SKM-1 treated with dmso at 0.1 percent for 144 hours (cell line): ENCODE results near the gene USP17L28.
"Not testable (repeated sequence)": the region's sequence is repeated elsewhere in the genome, so short reads cannot be mapped to it uniquely, and the experiment has no call there.

Source experiments
- DNase-seq: peaks from one replicate; lab custom pipeline; 2025; ENCODE audit not compliant: unreplicated experiment; lab: John Stamatoyannopoulos, UW

Gene USP17L28, protein sequence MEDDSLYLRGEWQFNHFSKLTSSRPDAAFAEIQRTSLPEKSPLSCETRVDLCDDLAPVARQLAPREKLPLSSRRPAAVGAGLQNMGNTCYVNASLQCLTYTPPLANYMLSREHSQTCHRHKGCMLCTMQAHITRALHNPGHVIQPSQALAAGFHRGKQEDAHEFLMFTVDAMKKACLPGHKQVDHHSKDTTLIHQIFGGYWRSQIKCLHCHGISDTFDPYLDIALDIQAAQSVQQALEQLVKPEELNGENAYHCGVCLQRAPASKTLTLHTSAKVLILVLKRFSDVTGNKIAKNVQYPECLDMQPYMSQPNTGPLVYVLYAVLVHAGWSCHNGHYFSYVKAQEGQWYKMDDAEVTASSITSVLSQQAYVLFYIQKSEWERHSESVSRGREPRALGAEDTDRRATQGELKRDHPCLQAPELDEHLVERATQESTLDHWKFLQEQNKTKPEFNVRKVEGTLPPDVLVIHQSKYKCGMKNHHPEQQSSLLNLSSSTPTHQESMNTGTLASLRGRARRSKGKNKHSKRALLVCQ

DNA sequence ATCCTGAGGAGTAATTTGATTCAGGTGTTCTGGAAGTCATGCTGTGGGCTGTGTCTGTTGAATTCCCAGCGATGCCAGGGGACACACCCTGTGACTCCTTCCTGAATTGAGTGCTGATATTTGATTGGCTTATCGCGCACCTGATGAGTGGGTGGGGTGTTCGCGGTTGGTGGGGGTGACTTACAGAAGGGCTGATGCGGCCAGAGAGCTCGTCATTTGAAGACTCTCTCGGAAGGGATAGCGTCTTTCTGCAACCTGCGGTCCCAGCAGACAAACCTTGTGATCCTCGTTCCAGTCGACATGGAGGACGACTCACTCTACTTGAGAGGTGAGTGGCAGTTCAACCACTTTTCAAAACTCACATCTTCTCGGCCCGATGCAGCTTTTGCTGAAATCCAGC, at the start of gene USP17L28:
USP17L28 (plus strand) TSS at position 301 of the 400 bp plus-strand sequence; CDS start at position 301, 0 bp downstream.
- not testable (repeated sequence) for DNase-seq

DNA sequence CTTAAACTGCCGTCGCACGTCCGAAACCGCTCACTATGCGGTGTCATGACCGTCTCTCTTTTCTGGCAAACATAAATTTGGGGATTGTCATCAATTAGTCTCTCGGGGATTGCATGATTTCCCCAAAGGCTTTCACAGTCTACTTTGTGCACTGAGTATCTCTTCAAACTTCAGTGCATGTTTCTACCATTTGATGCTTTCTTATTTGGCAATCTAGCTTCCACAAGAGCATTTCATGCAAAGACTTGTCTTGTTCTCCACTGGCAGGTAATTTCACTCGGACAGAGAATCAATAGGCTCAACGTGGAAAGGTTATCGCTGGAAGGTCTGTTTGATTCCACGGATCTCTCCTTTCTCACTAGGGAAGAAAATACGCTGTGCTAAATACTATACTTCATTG, 24.5 kb upstream of the USP17L28 start:
- DNase-seq, result not testable (repeated sequence)

DNA sequence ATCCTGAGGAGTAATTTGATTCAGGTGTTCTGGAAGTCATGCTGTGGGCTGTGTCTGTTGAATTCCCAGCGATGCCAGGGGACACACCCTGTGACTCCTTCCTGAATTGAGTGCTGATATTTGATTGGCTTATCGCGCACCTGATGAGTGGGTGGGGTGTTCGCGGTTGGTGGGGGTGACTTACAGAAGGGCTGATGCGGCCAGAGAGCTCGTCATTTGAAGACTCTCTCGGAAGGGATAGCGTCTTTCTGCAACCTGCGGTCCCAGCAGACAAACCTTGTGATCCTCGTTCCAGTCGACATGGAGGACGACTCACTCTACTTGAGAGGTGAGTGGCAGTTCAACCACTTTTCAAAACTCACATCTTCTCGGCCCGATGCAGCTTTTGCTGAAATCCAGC, 23.8 kb upstream of the USP17L28 start, which contains the start of gene USP17L24:
USP17L24 (plus strand) TSS at position 301 of the 400 bp plus-strand sequence; CDS start at position 301, 0 bp downstream.
- not testable (repeated sequence) for DNase-seq

DNA sequence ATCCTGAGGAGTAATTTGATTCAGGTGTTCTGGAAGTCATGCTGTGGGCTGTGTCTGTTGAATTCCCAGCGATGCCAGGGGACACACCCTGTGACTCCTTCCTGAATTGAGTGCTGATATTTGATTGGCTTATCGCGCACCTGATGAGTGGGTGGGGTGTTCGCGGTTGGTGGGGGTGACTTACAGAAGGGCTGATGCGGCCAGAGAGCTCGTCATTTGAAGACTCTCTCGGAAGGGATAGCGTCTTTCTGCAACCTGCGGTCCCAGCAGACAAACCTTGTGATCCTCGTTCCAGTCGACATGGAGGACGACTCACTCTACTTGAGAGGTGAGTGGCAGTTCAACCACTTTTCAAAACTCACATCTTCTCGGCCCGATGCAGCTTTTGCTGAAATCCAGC, 19.1 kb upstream of the USP17L28 start, which contains the start of gene USP17L25:
USP17L25 (plus strand) TSS at position 301 of the 400 bp plus-strand sequence; CDS start at position 301, 0 bp downstream.
- not testable (repeated sequence) for DNase-seq

DNA sequence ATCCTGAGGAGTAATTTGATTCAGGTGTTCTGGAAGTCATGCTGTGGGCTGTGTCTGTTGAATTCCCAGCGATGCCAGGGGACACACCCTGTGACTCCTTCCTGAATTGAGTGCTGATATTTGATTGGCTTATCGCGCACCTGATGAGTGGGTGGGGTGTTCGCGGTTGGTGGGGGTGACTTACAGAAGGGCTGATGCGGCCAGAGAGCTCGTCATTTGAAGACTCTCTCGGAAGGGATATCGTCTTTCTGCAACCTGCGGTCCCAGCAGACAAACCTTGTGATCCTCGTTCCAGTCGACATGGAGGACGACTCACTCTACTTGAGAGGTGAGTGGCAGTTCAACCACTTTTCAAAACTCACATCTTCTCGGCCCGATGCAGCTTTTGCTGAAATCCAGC, 14.3 kb upstream of the USP17L28 start, which contains the start of gene USP17L26:
USP17L26 (plus strand) TSS at position 301 of the 400 bp plus-strand sequence; CDS start at position 301, 0 bp downstream.
- not testable (repeated sequence) for DNase-seq

DNA sequence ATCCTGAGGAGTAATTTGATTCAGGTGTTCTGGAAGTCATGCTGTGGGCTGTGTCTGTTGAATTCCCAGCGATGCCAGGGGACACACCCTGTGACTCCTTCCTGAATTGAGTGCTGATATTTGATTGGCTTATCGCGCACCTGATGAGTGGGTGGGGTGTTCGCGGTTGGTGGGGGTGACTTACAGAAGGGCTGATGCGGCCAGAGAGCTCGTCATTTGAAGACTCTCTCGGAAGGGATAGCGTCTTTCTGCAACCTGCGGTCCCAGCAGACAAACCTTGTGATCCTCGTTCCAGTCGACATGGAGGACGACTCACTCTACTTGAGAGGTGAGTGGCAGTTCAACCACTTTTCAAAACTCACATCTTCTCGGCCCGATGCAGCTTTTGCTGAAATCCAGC, 9.6 kb upstream of the USP17L28 start, which contains the start of gene USP17L5:
USP17L5 (plus strand) TSS at position 301 of the 400 bp plus-strand sequence; CDS start at position 301, 0 bp downstream.
- DNase-seq, result not testable (repeated sequence)

DNA sequence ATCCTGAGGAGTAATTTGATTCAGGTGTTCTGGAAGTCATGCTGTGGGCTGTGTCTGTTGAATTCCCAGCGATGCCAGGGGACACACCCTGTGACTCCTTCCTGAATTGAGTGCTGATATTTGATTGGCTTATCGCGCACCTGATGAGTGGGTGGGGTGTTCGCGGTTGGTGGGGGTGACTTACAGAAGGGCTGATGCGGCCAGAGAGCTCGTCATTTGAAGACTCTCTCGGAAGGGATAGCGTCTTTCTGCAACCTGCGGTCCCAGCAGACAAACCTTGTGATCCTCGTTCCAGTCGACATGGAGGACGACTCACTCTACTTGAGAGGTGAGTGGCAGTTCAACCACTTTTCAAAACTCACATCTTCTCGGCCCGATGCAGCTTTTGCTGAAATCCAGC, 4.8 kb upstream of the USP17L28 start, which contains the start of gene USP17L27:
USP17L27 (plus strand) TSS at position 301 of the 400 bp plus-strand sequence; CDS start at position 301, 0 bp downstream.
- DNase-seq, result not testable (repeated sequence)

DNA sequence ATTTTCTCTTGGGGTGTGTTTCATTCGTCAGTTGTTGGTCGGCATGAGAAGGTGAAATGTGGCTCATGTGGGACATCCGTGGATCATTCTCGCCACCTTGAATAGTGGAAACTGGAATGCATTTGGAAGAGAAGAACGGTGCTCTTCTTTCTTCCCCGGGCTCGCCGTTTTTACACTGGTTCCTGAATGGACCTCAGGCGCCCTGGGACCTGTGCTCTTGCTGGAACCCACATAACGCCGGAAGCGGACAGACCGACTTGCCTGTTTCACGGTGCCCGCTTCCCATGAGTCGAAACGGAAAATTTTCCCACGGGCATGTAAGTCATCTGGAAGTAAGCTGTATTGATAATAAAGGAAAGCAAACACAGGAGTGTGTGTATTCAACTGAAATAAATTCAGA, 2.2 kb downstream of the USP17L28 start:
- not testable (repeated sequence) for DNase-seq

DNA sequence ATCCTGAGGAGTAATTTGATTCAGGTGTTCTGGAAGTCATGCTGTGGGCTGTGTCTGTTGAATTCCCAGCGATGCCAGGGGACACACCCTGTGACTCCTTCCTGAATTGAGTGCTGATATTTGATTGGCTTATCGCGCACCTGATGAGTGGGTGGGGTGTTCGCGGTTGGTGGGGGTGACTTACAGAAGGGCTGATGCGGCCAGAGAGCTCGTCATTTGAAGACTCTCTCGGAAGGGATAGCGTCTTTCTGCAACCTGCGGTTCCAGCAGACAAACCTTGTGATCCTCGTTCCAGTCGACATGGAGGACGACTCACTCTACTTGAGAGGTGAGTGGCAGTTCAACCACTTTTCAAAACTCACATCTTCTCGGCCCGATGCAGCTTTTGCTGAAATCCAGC, 4.6 kb downstream of the USP17L28 start, which contains the start of gene USP17L29:
USP17L29 (plus strand) TSS at position 301 of the 400 bp plus-strand sequence; CDS start at position 301, 0 bp downstream.
- DNase-seq, result not testable (repeated sequence)

DNA sequence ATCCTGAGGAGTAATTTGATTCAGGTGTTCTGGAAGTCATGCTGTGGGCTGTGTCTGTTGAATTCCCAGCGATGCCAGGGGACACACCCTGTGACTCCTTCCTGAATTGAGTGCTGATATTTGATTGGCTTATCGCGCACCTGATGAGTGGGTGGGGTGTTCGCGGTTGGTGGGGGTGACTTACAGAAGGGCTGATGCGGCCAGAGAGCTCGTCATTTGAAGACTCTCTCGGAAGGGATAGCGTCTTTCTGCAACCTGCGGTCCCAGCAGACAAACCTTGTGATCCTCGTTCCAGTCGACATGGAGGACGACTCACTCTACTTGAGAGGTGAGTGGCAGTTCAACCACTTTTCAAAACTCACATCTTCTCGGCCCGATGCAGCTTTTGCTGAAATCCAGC, 14.1 kb downstream of the USP17L28 start, which contains the start of gene USP17L30:
USP17L30 (plus strand) TSS at position 301 of the 400 bp plus-strand sequence; CDS start at position 301, 0 bp downstream.
- not testable (repeated sequence) for DNase-seq

DNA sequence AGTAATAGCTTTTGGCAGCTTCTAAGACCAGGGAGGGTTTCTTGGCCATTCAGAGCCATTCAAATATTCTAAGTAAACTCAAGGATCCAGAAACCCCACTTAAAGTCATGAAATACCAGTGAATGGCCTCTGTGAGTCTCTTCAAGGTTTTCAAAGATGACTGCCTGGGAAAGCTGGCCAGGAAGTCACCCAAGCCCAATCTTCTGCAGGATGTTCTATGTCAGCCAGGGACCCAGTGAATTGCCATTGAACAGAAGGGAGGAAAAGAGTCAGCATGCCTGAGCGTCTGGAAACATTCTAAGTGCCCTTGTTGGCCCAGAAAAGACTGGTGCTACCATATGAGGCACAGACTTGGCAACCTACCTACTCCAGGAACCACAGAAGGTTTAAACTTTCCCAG, 31.2 kb downstream of the USP17L28 start:
- not testable (repeated sequence) for DNase-seq

DNA sequence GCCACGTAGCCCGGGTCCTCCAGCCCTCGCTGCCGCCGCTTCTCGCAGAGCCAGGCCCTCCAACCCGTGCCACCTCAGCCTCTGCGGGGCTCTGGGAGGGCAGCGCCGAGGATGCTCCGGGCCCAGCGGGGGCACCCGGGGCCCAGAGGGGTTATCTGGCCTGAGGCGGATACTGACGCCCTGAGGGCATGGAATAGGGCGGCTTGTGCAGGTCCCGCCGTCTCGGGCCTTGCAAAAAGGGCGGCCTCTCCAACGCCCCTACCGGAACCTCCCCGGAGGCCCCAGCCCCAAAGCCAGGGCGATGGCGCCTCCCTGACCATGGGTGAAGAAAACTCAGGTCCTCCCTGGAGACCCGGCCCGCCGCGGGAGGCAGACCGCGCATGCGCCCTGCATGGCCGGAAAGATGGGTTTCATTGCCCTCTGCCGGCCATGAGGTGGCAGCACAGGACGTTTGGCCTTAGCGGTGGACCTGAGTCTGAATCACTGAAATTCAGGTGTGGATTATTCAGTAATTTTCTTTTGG, 32.4 kb downstream of the USP17L28 start:
- DNase-seq, result not testable (repeated sequence)

DNA sequence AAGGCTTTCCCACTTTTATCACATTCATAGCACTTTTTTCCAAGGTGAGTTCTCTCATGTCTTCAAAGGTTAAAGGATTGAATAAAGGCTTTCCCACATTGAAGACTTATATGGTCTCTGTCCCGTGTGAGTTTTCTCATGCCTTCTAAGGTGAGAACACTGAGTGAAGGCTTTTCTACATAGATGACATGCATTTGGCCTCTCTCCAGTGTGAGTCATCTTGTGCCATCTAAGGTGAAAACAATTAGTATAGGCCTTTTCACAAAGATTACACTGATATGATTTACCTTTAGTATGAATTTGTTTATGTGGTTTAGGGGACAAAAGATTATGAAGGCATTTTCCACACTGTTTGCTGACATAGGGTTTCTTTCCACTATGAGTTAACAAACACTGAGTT, 35.4 kb downstream of the USP17L28 start:
- DNase-seq, result no peak

DNA sequence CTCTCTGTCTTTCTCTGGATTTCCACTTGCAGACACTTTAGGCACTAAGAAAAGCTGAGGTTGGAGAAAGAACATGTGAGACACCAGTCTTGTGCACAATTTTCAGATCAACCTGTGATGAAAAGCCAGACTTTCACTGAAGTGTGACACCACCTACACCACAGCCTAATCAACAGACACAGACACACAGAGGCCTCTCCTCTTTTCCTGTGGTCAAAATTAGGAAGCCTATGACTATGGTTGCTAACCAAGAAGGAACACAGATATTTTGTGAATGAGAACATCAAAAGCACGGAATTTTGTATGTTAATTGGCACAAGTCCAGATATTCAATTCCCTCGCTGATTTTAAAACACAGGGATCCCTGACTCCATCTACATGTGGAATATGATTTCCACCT, 40.3 kb downstream of the USP17L28 start:
- not testable (repeated sequence) for DNase-seq
